ENCODE results near the gene EDAR.

Gene EDAR

GRCh38 chr2:108907822-108908712 is 81.0 kb downstream of the EDAR start:
- DNase-seq (ENCODE audit: low spot score) = no peak
- H3K27ac ChIP-seq = no peak overlapping the region
- ChIA-PET POLR2A (ENCODE audit: low non-redundant PET) (no interaction called here), CTCF (no interaction called here)
- TF ChIP-seq, protein P1, sequence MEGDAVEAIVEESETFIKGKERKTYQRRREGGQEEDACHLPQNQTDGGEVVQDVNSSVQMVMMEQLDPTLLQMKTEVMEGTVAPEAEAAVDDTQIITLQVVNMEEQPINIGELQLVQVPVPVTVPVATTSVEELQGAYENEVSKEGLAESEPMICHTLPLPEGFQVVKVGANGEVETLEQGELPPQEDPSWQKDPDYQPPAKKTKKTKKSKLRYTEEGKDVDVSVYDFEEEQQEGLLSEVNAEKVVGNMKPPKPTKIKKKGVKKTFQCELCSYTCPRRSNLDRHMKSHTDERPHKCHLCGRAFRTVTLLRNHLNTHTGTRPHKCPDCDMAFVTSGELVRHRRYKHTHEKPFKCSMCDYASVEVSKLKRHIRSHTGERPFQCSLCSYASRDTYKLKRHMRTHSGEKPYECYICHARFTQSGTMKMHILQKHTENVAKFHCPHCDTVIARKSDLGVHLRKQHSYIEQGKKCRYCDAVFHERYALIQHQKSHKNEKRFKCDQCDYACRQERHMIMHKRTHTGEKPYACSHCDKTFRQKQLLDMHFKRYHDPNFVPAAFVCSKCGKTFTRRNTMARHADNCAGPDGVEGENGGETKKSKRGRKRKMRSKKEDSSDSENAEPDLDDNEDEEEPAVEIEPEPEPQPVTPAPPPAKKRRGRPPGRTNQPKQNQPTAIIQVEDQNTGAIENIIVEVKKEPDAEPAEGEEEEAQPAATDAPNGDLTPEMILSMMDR (conservative IDR thresholded peaks at IDR 0.05; ENCODE audit: low read depth) = no peak

DNA sequence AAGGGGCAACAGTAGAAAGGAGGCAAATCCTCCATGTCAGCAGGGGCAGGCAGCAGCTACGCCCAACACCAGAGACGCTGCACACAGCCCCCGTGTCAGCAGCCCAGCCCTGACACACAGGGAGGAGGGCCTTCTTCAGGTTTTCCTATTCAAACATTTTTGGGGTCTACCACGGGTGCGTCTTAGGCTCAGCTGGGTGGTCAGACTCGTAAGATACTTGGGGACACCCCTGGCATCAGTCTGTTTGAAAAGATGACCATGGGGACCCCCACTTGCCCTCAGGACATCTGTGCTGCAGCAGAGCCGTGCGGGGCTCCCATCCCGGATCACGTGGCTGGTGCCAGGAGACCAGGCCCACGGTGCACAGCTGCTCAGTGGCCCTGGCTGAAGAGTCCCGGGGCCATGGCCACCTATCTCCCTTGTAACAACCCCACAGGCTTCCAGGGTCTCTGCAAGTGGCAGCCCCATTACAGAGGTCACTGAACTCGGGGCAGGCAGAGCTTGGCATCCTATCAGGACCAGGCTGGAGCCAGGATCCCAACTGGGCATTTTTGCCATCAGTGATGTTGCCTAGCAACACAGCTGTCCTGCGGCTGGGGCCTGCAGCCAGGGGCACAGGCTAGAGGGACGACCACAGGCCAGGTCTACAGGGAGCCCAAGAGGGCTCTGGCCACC is 82.5 kb downstream of the EDAR start:
- H3K27ac ChIP-seq = no peak overlapping the region
- TF ChIP-seq, protein P1 (conservative IDR thresholded peaks at IDR 0.05; ENCODE audit: low read depth) = no peak
- DNase-seq (ENCODE audit: low spot score) = no peak
- ChIA-PET CTCF (interaction anchor here (0.5 kb wide), 1 partner anchor 47 kb away, joined by 3 read pairs; no protein-coding TSS in a partner anchor), POLR2A (ENCODE audit: low non-redundant PET) (no interaction called here)

DNA sequence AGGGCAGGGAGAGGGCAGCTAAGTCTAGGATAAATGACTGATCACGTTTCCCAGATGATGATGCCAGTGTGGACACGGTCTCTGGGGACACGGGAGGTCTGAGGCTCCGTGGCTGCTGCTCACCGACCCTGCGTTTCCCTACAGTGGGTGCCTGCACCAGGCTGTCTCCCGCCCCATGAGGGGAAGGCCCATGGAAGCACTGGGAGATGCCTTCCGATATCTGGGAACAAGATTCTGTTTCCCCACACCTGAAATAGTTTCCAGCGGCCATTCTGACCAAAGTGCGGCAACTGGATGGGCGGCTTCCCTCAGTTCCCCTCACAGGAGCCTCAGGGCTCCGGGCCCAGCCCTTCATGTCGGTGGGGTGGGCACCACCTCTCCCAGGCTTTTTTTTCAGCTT is 83.1 kb downstream of the EDAR start:
- POLR2A ChIA-PET (ENCODE audit: low non-redundant PET) = no interaction called here
- CTCF ChIA-PET = interaction anchor here (0.5 kb wide), 1 partner anchor 47 kb away, joined by 3 read pairs; no protein-coding TSS in a partner anchor
- no peak for DNase-seq (ENCODE audit: low spot score)
- H3K27ac ChIP-seq = no peak overlapping the region
- TF ChIP-seq, protein P1 (conservative IDR thresholded peaks at IDR 0.05; ENCODE audit: low read depth) = no peak

DNA sequence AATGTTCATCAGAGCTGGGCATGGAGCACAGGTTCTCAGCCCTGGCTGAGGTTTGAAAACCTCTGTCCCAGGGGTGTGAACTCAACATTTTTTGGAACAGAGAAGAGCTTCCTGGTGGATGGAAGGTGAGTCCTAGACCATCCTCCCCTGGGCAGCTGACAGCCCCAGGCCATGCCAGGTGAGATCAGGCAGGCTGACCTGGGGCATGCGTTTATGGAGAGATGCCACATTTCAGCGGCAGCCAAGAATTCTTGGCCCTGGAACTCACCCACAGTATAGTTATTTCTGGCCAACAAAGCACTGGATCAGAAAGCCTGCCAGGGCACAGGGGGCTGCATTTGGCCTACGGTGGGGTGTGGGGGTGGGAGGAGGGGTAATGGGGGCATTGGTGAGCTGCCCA is 83.8 kb downstream of the EDAR start:
- TF ChIP-seq, protein P1 (conservative IDR thresholded peaks at IDR 0.05; ENCODE audit: low read depth) = no peak
- no peak for DNase-seq (ENCODE audit: low spot score)
- no peak overlapping the region for H3K27ac ChIP-seq
- ChIA-PET CTCF (no interaction called here), POLR2A (ENCODE audit: low non-redundant PET) (no interaction called here)

- ChIA-PET POLR2A (ENCODE audit: low non-redundant PET) (no interaction called here), CTCF (no interaction called here)
- DNase-seq (ENCODE audit: low spot score) = no peak
- TF ChIP-seq, protein P1 (conservative IDR thresholded peaks at IDR 0.05; ENCODE audit: low read depth) = no peak
- no peak overlapping the region for H3K27ac ChIP-seq
Measured at GRCh38 chr2:108904680-108905079, 84.3 kb downstream of the EDAR start.

GRCh38 chr2:108898315-108899082 is 90.5 kb downstream of the EDAR start:
- H3K27ac ChIP-seq = no peak overlapping the region
- TF ChIP-seq, protein P1 (conservative IDR thresholded peaks at IDR 0.05; ENCODE audit: low read depth) = no peak
- no peak for DNase-seq (ENCODE audit: low spot score)
- ChIA-PET POLR2A (ENCODE audit: low non-redundant PET) (no interaction called here), CTCF (no interaction called here)
